Thyroid gland (tissue), 4 donors: ENCODE data around the gene PCDH12. TPM values are rescaled to one million over a fixed set of nuclear protein-coding genes. Genes with fewer than 3 reads are reported as not detected.
A peak's percentile ranks its signal among the peaks of the same experiment; 100 is the strongest.

Experiments used
- DNase-seq, 2 donors: peaks; one replicate each; pipeline ENCODE4 v3.0.0-alpha.2; 2019
- H3K27ac ChIP-seq, 3 donors: fragments of 200-600 bp; sonication (generic); 1 replicate in 2 of 3; 2 replicates in 1 of 3; pipeline ENCODE4 v1.5.1; 2016 to 2019; ENCODE audit warnings: mild to moderate bottlenecking in 1 of 3, moderate library complexity in 1 of 3
- H3K27me3 ChIP-seq: fragments of 200-600 bp; sonication (generic); one replicate; pipeline ENCODE4 v1.5.1; 2019
- H3K36me3 ChIP-seq, 2 donors: fragments of 200-600 bp; sonication (generic); one replicate each; pipeline ENCODE4 v1.5.1; 2016 to 2019
- H3K4me1 ChIP-seq, 2 donors: fragments of 200-600 bp; sonication (generic); one replicate each; pipeline ENCODE4 v1.5.1; 2017 to 2019
- H3K4me3 ChIP-seq, 3 donors: fragments of 200-600 bp; sonication (generic); replicated peaks in 1 of 3; 1 replicate in 2 of 3; 2 replicates in 1 of 3; pipeline ENCODE4 v1.5.1; 2016; ENCODE audit warnings: mild to moderate bottlenecking in 1 of 3
- H3K9me3 ChIP-seq: fragments of 200-600 bp; sonication (generic); one replicate; pipeline ENCODE4 v1.5.1; 2017
- CTCF ChIP-seq, 6 experiments: fragments of 200-600 bp in 3 of 6; fragments of 450-650 bp in 3 of 6; sonication (generic) in 3 of 6; IDR thresholded peaks; one replicate each; pipeline ENCODE4 v1.5.1; 2016 to 2019; ENCODE audit warnings: antibody characterized with exemption in 6 of 6, mild to moderate bottlenecking in 2 of 6, inconsistent platforms in 1 of 6, moderate library complexity in 1 of 6
- POLR2A ChIP-seq, 2 donors: fragments of 450-650 bp; IDR thresholded peaks; one replicate each; pipeline ENCODE4 v1.6.1; 2017; ENCODE audit warnings: antibody characterized with exemption in 2 of 2, mild to moderate bottlenecking in 2 of 2, moderate library complexity in 1 of 2
- WGBS, 2 donors: methylation state at CpG; one replicate each; pipeline ENCODE4 v1.1.5; 2017; 5-methylcytosine and 5-hydroxymethylcytosine counted together
- intact Hi-C: fragments of 100-400 bp; cut with DNase I; formaldehyde crosslinking; loops from one replicate; pipeline ENCODE4 v1.15.1; 2023
- total RNA-seq, 4 donors: library from RNA; depleted of rRNA; stranded (reverse); fragments of >200 nt; gene quantifications; one replicate each; pipeline ENCODE4 v1.2.3, GENCODE V29; 2016

Gene PCDH12
- total RNA-seq, 4 donors from 2014 or later, result 7.7 to 23.2 (median 8.0) TPM

- intact Hi-C loops, result no loop called here
Observed at GRCh38 chr5:142000173-142000572, 42.2 kb upstream of the PCDH12 start.

GRCh38 chr5:141997358-141997960 lies 39.5 kb upstream of the PCDH12 start:
- intact Hi-C loops, result no loop called here
- 75 to 83% methylated on average over 6 of the region's 6 CpGs for WGBS, 2 donors
- H3K36me3 ChIP-seq, result peaks cover 0 to 10% of the 10 kb centered on the region in 2 donors

More at GRCh38 chr5:142000173-142000572, 42.2 kb upstream of the PCDH12 start:
- no peak for DNase-seq
- WGBS, 2 donors, result 77 to 78% methylated on average over 1 of the region's 1 CpG
- Histone ChIP-seq H3K4me3 (no peak overlapping the region), H3K27ac (peak overlapping the region in 1 of 3 donors; percentile 57), H3K27me3 (no peaks in the 10 kb centered on the region), H3K36me3 (peaks cover 14 to 19% of the 10 kb centered on the region in 2 donors), H3K9me3 (no peaks in the 10 kb centered on the region), H3K4me1 (peaks cover 3 to 11% of the 10 kb centered on the region in 2 donors)
- no peak for TF ChIP-seq CTCF (IDR thresholded peaks at IDR 0.05)
- TF ChIP-seq POLR2A (IDR thresholded peaks at IDR 0.05), result no peak

GRCh38 chr5:141995656-141996055 lies 37.7 kb upstream of the PCDH12 start:
- no peaks in the 10 kb centered on the region for H3K9me3 ChIP-seq
- H3K27me3 ChIP-seq, result no peaks in the 10 kb centered on the region
- TF ChIP-seq POLR2A (IDR thresholded peaks at IDR 0.05) (no peak), CTCF (IDR thresholded peaks at IDR 0.05) (no peak)
- intact Hi-C loops, result no loop called here
- WGBS, 2 donors, result 91 to 99% methylated on average over 3 of the region's 3 CpGs
- H3K4me1 ChIP-seq, result peaks cover 7 to 19% of the 10 kb centered on the region in 2 donors
- no peak for DNase-seq
- H3K27ac ChIP-seq, result no peak overlapping the region
- peaks cover 0 to 3% of the 10 kb centered on the region in 2 donors for H3K36me3 ChIP-seq
- no peak overlapping the region for H3K4me3 ChIP-seq

More at GRCh38 chr5:141997358-141997960, 39.5 kb upstream of the PCDH12 start:
- TF ChIP-seq CTCF (IDR thresholded peaks at IDR 0.05) (no peak), POLR2A (IDR thresholded peaks at IDR 0.05) (no peak)
- H3K27ac ChIP-seq, result no peak overlapping the region
- no peak for DNase-seq
- H3K4me1 ChIP-seq, result peaks cover 10 to 26% of the 10 kb centered on the region in 2 donors
- H3K27me3 ChIP-seq, result no peaks in the 10 kb centered on the region
- no peak overlapping the region for H3K4me3 ChIP-seq
- no peaks in the 10 kb centered on the region for H3K9me3 ChIP-seq

GRCh38 chr5:141994511-141995136 lies 36.6 kb upstream of the PCDH12 start:
- H3K27me3 ChIP-seq, result no peaks in the 10 kb centered on the region
- intact Hi-C loops, result loop anchor here (5.0 kb wide), 2 partner anchors 148 to 558 kb away; no protein-coding TSS in a partner anchor
- H3K9me3 ChIP-seq, result no peaks in the 10 kb centered on the region
- H3K4me1 ChIP-seq, result peaks cover 7 to 15% of the 10 kb centered on the region in 2 donors
- no peak overlapping the region for H3K4me3 ChIP-seq
- TF ChIP-seq CTCF (IDR thresholded peaks at IDR 0.05) (no peak), POLR2A (IDR thresholded peaks at IDR 0.05) (no peak)
- DNase-seq, result peak; percentile 31 to 34
- peaks cover 0 to 3% of the 10 kb centered on the region in 2 donors for H3K36me3 ChIP-seq
- 24 to 39% methylated on average over 4 of the region's 4 CpGs for WGBS, 2 donors
- peak overlapping the region; percentile 10 to 39 (median 33) for H3K27ac ChIP-seq
